Measurements from ENCODE around the gene LRRC4C.

GRCh38 chr11:41414771-41415440, 44.5 kb downstream of the LRRC4C start:
- no peak for TF ChIP-seq CTCF (IDR thresholded peaks at IDR 0.05; ENCODE audit: low read length)
- TF ChIP-seq EZH2 (IDR thresholded peaks at IDR 0.05; ENCODE audit: borderline replicate concordance, low read length) = no peak

Measured in OCI-LY1 (cell line).